Lower lobe of right lung (tissue), 2 donors: Measurements from ENCODE around the gene GLI3. TPM values are rescaled to one million over a fixed set of nuclear protein-coding genes. Genes with fewer than 3 reads are reported as not detected.

Experiments used
- ATAC-seq, 2 donors: fragments of 200-7000 bp; cut with Tn5 transposase; one replicate each; pipeline ENCODE4 v1.9.1; 2020 to 2022; ENCODE audit warnings: mild to moderate bottlenecking in 2 of 2, moderate library complexity in 2 of 2
- DNase-seq: peaks from one replicate; pipeline ENCODE4 v3.0.0-alpha.2; 2020
- H3K27ac ChIP-seq: fragments of 200-600 bp; one replicate; pipeline ENCODE4 v1.8.0; 2022
- H3K27me3 ChIP-seq: fragments of 200-600 bp; one replicate; pipeline ENCODE4 v1.8.0; 2022; ENCODE audit warnings: low read depth
- H3K36me3 ChIP-seq: fragments of 200-600 bp; one replicate; pipeline ENCODE4 v1.8.0; 2022; ENCODE audit warnings: mild to moderate bottlenecking
- H3K4me1 ChIP-seq: fragments of 200-600 bp; one replicate; pipeline ENCODE4 v1.8.0; 2022
- H3K4me3 ChIP-seq: fragments of 200-600 bp; one replicate; pipeline ENCODE4 v1.8.0; 2022; ENCODE audit warnings: mild to moderate bottlenecking
- H3K9me3 ChIP-seq: fragments of 200-600 bp; one replicate; pipeline ENCODE4 v1.8.0; 2022
- CTCF ChIP-seq: fragments of 200-600 bp; IDR thresholded peaks from one replicate; pipeline ENCODE4 v1.8.0; 2022; ENCODE audit warnings: antibody characterized with exemption, mild to moderate bottlenecking
- intact Hi-C: fragments of 100-400 bp; cut with DNase I; formaldehyde crosslinking; loops from one replicate; pipeline ENCODE4 v1.11.0; 2022
- total RNA-seq: library from RNA; stranded (reverse); fragmentation: NEBNext Ultra II Directional; extraction: Animal tissue kit (Norgen Biotek cat#: 25700); gene quantifications from one replicate; pipeline ENCODE4 v1.2.1, GENCODE V29; 2021
- donor health status: DM: no; HTN: yes; CAD: no; lungs with severe emphysema.

GLI3 gene
- total RNA-seq, 1 donor from 2014 or later, result 20.7 TPM

GRCh38 chr7:42227021-42227420 lies 10.0 kb downstream of the GLI3 start:
- Histone ChIP-seq H3K4me3 (no peak overlapping the region), H3K27me3 (no peaks in the 10 kb centered on the region), H3K36me3 (no peaks in the 10 kb centered on the region), H3K9me3 (no peaks in the 10 kb centered on the region), H3K4me1 (peaks cover 16% of the 10 kb centered on the region), H3K27ac (no peak overlapping the region)
- ATAC-seq (no peak), DNase-seq (no peak)
- intact Hi-C loops, result no loop called here
- TF ChIP-seq CTCF, result no peak

GRCh38 chr7:42226354-42226941 lies 10.6 kb downstream of the GLI3 start:
- no peaks in the 10 kb centered on the region for H3K36me3 ChIP-seq
- no peak for DNase-seq
- H3K27ac ChIP-seq, result no peak overlapping the region
- TF ChIP-seq CTCF, result no peak
- intact Hi-C loops, result no loop called here
- no peaks in the 10 kb centered on the region for H3K27me3 ChIP-seq
- H3K9me3 ChIP-seq, result no peaks in the 10 kb centered on the region
- peaks cover 16% of the 10 kb centered on the region for H3K4me1 ChIP-seq
- H3K4me3 ChIP-seq, result no peak overlapping the region
- ATAC-seq, result no peak

GRCh38 chr7:42224391-42225003 lies 12.5 kb downstream of the GLI3 start:
- ATAC-seq (no peak), DNase-seq (no peak)
- Histone ChIP-seq H3K27ac (no peak overlapping the region), H3K4me3 (no peak overlapping the region), H3K27me3 (no peaks in the 10 kb centered on the region), H3K9me3 (no peaks in the 10 kb centered on the region), H3K4me1 (peaks cover 16% of the 10 kb centered on the region), H3K36me3 (no peaks in the 10 kb centered on the region)
- intact Hi-C loops, result no loop called here
- no peak for TF ChIP-seq CTCF

GRCh38 chr7:42222891-42223290 lies 14.1 kb downstream of the GLI3 start:
- Histone ChIP-seq H3K9me3 (no peaks in the 10 kb centered on the region), H3K27ac (no peak overlapping the region), H3K36me3 (no peaks in the 10 kb centered on the region), H3K4me1 (peaks cover 7% of the 10 kb centered on the region), H3K27me3 (no peaks in the 10 kb centered on the region), H3K4me3 (no peak overlapping the region)
- intact Hi-C loops, result no loop called here
- no peak for DNase-seq
- TF ChIP-seq CTCF, result no peak
- no peak for ATAC-seq

GRCh38 chr7:42222125-42222524 lies 14.9 kb downstream of the GLI3 start:
- ATAC-seq (no peak), DNase-seq (no peak)
- Histone ChIP-seq H3K36me3 (no peaks in the 10 kb centered on the region), H3K27me3 (no peaks in the 10 kb centered on the region), H3K4me1 (no peaks in the 10 kb centered on the region), H3K9me3 (no peaks in the 10 kb centered on the region), H3K4me3 (no peak overlapping the region), H3K27ac (no peak overlapping the region)
- TF ChIP-seq CTCF, result no peak
- intact Hi-C loops, result no loop called here
